ENCODE results near the gene OGDHL.

DNA sequence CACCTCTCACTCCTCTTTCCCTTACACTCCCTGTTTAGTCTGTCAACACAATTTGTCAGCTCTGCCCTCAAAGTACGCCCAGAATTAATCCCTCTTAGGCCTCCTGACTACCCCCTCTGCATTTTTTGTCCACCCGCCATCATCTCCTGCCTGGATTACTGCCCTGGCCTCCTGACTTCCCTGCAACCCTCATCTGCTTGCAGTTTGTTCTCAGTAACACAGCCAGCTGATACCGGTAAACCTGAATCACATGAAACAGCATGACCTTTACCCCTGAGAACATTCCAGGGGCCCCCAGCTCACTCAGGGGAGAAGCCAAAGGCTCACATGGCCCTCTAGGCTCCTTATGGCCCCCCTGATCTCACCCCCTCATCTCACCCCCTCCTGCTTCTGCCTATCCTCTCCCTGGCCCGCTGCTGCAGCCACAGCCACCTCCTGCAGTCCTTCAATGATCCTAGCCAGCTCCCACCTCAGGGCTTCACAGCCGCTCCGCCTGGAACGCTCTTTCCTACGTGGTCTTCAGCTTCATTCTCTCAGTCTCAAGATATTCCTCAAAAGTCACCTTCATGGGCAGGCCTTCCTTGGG lies 73.8 kb downstream of the OGDHL start:
- TF ChIP-seq, protein P1, sequence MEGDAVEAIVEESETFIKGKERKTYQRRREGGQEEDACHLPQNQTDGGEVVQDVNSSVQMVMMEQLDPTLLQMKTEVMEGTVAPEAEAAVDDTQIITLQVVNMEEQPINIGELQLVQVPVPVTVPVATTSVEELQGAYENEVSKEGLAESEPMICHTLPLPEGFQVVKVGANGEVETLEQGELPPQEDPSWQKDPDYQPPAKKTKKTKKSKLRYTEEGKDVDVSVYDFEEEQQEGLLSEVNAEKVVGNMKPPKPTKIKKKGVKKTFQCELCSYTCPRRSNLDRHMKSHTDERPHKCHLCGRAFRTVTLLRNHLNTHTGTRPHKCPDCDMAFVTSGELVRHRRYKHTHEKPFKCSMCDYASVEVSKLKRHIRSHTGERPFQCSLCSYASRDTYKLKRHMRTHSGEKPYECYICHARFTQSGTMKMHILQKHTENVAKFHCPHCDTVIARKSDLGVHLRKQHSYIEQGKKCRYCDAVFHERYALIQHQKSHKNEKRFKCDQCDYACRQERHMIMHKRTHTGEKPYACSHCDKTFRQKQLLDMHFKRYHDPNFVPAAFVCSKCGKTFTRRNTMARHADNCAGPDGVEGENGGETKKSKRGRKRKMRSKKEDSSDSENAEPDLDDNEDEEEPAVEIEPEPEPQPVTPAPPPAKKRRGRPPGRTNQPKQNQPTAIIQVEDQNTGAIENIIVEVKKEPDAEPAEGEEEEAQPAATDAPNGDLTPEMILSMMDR (IDR thresholded peaks at IDR 0.05), result no peak
- no peak for TF ChIP-seq POLR2AphosphoS5 (IDR thresholded peaks at IDR 0.05)

Measured in stomach (tissue), 4 donors.